Loucy (cell line): ENCODE measurements around the gene WSB2.

Source experiments
- H2AFZ ChIP-seq: fragments of 200-600 bp; sonication (generic); 2 replicates; pipeline ENCODE4 v1.6.0; 2016; ENCODE audit warnings: antibody characterized with exemption, mild to moderate bottlenecking, low read length, moderate library complexity
- H3F3A ChIP-seq: fragments of 200-600 bp; 2 replicates; pipeline ENCODE4 v1.6.0; 2016; ENCODE audit warnings: antibody characterized with exemption, low read depth, mild to moderate bottlenecking
- H3K27me3 ChIP-seq: fragments of 200-600 bp; sonication (generic); 2 replicates; pipeline ENCODE4 v1.6.1; 2014; ENCODE audit warnings: low read length, mild to moderate bottlenecking; ENCODE audit not compliant: insufficient read depth, poor library complexity, severe bottlenecking
- H3K36me3 ChIP-seq: fragments of 200-600 bp; sonication (generic); 2 replicates; pipeline ENCODE4 v1.6.1; 2016; ENCODE audit warnings: low read length; ENCODE audit not compliant: insufficient read depth
- H3K4me1 ChIP-seq: fragments of 200-600 bp; sonication (generic); 2 replicates; pipeline ENCODE4 v1.5.1; 2014; ENCODE audit warnings: low read length, mild to moderate bottlenecking; ENCODE audit not compliant: insufficient read depth, poor library complexity, severe bottlenecking
- H3K4me2 ChIP-seq: fragments of 200-600 bp; sonication (generic); 2 replicates; pipeline ENCODE4 v1.6.0; 2014; ENCODE audit warnings: antibody characterized with exemption, low read length, low read depth, mild to moderate bottlenecking; ENCODE audit not compliant: poor library complexity, severe bottlenecking
- H3K4me3 ChIP-seq: fragments of 200-600 bp; sonication (generic); 2 replicates; pipeline ENCODE4 v1.5.1; 2014; ENCODE audit warnings: low read length, mild to moderate bottlenecking, mixed read lengths; ENCODE audit not compliant: poor library complexity, severe bottlenecking
- H3K79me2 ChIP-seq: fragments of 200-600 bp; sonication (generic); 2 replicates; pipeline ENCODE4 v1.6.1; 2014; ENCODE audit warnings: low read length; ENCODE audit not compliant: insufficient read depth
- H3K9ac ChIP-seq: fragments of 200-600 bp; sonication (generic); 2 replicates; pipeline ENCODE4 v1.6.0; 2014; ENCODE audit warnings: mild to moderate bottlenecking, low read depth, low read length, moderate library complexity; ENCODE audit not compliant: poor library complexity, severe bottlenecking
- H3K9me2 ChIP-seq: fragments of 200-600 bp; sonication (generic); replicated peaks from 2 replicates; pipeline ENCODE4 v1.6.1; 2016; ENCODE audit warnings: low read depth, low read length, mixed read lengths
- H3K9me3 ChIP-seq: fragments of 200-600 bp; sonication (generic); 2 replicates; pipeline ENCODE4 v1.6.1; 2014; ENCODE audit warnings: mild to moderate bottlenecking, antibody characterized with exemption, low read length, low read depth; ENCODE audit not compliant: insufficient read depth
- H4K20me1 ChIP-seq: fragments of 200-600 bp; sonication (generic); 2 replicates; pipeline ENCODE4 v1.6.0; 2014; ENCODE audit warnings: antibody characterized with exemption, low read length, mild to moderate bottlenecking; ENCODE audit not compliant: insufficient read depth, poor library complexity, severe bottlenecking
- CTCF ChIP-seq: fragments of 200-600 bp; sonication (generic); conservative IDR thresholded peaks from 2 replicates; pipeline ENCODE4 v1.5.1; 2014; ENCODE audit warnings: mild to moderate bottlenecking, antibody characterized with exemption, low read length
- EZH2phosphoT487 ChIP-seq: fragments of 200-600 bp; IDR thresholded peaks from 2 replicates; pipeline ENCODE4 v1.6.1; 2018; ENCODE audit warnings: antibody characterized with exemption, mild to moderate bottlenecking, moderate library complexity, borderline replicate concordance

WSB2 gene

GRCh38 chr12:118070650-118071049 is 9.7 kb upstream of the WSB2 start:
- Histone ChIP-seq H4K20me1 (no peaks in the 10 kb centered on the region), H3K36me3 (no peaks in the 10 kb centered on the region), H2AFZ (no peak overlapping the region), H3K4me1 (no peaks in the 10 kb centered on the region), H3K4me2 (no peak overlapping the region), H3K9ac (no peak overlapping the region), H3F3A (no peaks in the 10 kb centered on the region), H3K79me2 (no peaks in the 10 kb centered on the region), H3K4me3 (no peak overlapping the region), H3K27me3 (no peaks in the 10 kb centered on the region), H3K9me3 (no peaks in the 10 kb centered on the region), H3K9me2 (no peaks in the 10 kb centered on the region)
- TF ChIP-seq EZH2phosphoT487 = no peak

GRCh38 chr12:118068445-118068844 is 7.5 kb upstream of the WSB2 start:
- Histone ChIP-seq H3K9me2 (no peaks in the 10 kb centered on the region), H3K4me2 (no peak overlapping the region), H3K4me3 (no peak overlapping the region), H3F3A (0 out of 2 replicates have a peak, but pooled peaks cover 7% of the 10 kb centered on the region), H3K9ac (no peak overlapping the region), H3K36me3 (no peaks in the 10 kb centered on the region), H2AFZ (no peak overlapping the region), H3K9me3 (no peaks in the 10 kb centered on the region), H4K20me1 (no peaks in the 10 kb centered on the region), H3K4me1 (peaks cover 10% of the 10 kb centered on the region), H3K27me3 (no peaks in the 10 kb centered on the region), H3K79me2 (no peaks in the 10 kb centered on the region)
- TF ChIP-seq CTCF = no peak
- TF ChIP-seq EZH2phosphoT487 = no peak

- Histone ChIP-seq H3K4me1 (peaks cover 17% of the 10 kb centered on the region), H3K9ac (no peak overlapping the region), H3K9me2 (no peaks in the 10 kb centered on the region), H4K20me1 (no peaks in the 10 kb centered on the region), H3F3A (0 out of 2 replicates have a peak, but pooled peaks cover 7% of the 10 kb centered on the region), H3K4me3 (no peak overlapping the region), H3K36me3 (no peaks in the 10 kb centered on the region), H3K27me3 (no peaks in the 10 kb centered on the region), H2AFZ (no peak overlapping the region), H3K79me2 (peaks cover 19% of the 10 kb centered on the region; the same call in 1 of the 2 replicates), H3K9me3 (no peaks in the 10 kb centered on the region), H3K4me2 (no peak overlapping the region)
- TF ChIP-seq EZH2phosphoT487 (no peak), CTCF (no peak)
Observed at GRCh38 chr12:118065380-118065779, 4.4 kb upstream of the WSB2 start.

- TF ChIP-seq CTCF = peak; percentile 59
- no peak for TF ChIP-seq EZH2phosphoT487
- Histone ChIP-seq H3F3A (0 out of 2 replicates have a peak, but pooled peaks cover 7% of the 10 kb centered on the region), H2AFZ (no peak overlapping the region), H3K4me2 (peak overlapping the region; percentile 44), H3K4me1 (peaks cover 25% of the 10 kb centered on the region), H3K9me2 (no peaks in the 10 kb centered on the region), H3K4me3 (no peak overlapping the region), H3K9me3 (no peaks in the 10 kb centered on the region), H3K36me3 (no peaks in the 10 kb centered on the region), H3K27me3 (no peaks in the 10 kb centered on the region), H3K79me2 (peaks cover 25% of the 10 kb centered on the region; the same call in 1 of the 2 replicates), H4K20me1 (peaks cover 3% of the 10 kb centered on the region), H3K9ac (no peak overlapping the region)
Observed at GRCh38 chr12:118064608-118065007, 3.6 kb upstream of the WSB2 start.
